Mammary epithelial cell (primary cell): Measurements from ENCODE around the gene FUNDC2.

Experiments used
- EZH2 ChIP-seq: IDR thresholded peaks from 2 replicates; pipeline ENCODE4 v1.6.1; 2012; ENCODE audit warnings: low read length, inconsistent platforms, borderline replicate concordance
- TF ChIP-seq, protein P1 (sequence below), 2 donors: IDR thresholded peaks in 1 of 2; conservative IDR thresholded peaks in 1 of 2; 2 replicates each; pipeline ENCODE4 v1.5.1; 2011 to 2012; ENCODE audit warnings: inconsistent platforms in 2 of 2, low read length in 2 of 2, mild to moderate bottlenecking in 2 of 2, control low read depth in 1 of 2, low read depth in 1 of 2; ENCODE audit not compliant: insufficient read depth in 1 of 2; ENCODE audit errors: extremely low read depth in 1 of 2

GRCh38 chrX:155071694-155072280 lies 45.1 kb downstream of the FUNDC2 start:
- TF ChIP-seq, protein P1, sequence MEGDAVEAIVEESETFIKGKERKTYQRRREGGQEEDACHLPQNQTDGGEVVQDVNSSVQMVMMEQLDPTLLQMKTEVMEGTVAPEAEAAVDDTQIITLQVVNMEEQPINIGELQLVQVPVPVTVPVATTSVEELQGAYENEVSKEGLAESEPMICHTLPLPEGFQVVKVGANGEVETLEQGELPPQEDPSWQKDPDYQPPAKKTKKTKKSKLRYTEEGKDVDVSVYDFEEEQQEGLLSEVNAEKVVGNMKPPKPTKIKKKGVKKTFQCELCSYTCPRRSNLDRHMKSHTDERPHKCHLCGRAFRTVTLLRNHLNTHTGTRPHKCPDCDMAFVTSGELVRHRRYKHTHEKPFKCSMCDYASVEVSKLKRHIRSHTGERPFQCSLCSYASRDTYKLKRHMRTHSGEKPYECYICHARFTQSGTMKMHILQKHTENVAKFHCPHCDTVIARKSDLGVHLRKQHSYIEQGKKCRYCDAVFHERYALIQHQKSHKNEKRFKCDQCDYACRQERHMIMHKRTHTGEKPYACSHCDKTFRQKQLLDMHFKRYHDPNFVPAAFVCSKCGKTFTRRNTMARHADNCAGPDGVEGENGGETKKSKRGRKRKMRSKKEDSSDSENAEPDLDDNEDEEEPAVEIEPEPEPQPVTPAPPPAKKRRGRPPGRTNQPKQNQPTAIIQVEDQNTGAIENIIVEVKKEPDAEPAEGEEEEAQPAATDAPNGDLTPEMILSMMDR (conservative IDR thresholded peaks at IDR 0.05 in 1 of 2, IDR thresholded peaks at IDR 0.05 in 1 of 2; ENCODE audit: extremely low read depth in 1 of 2, insufficient read depth in 1 of 2, low read depth in 1 of 2, low read length in 2 of 2): no peak
- no peak for TF ChIP-seq EZH2
